Measurements from ENCODE around the gene ODAD4.
A peak's percentile ranks its signal among the peaks of the same experiment; 100 is the strongest.

ODAD4 gene, protein sequence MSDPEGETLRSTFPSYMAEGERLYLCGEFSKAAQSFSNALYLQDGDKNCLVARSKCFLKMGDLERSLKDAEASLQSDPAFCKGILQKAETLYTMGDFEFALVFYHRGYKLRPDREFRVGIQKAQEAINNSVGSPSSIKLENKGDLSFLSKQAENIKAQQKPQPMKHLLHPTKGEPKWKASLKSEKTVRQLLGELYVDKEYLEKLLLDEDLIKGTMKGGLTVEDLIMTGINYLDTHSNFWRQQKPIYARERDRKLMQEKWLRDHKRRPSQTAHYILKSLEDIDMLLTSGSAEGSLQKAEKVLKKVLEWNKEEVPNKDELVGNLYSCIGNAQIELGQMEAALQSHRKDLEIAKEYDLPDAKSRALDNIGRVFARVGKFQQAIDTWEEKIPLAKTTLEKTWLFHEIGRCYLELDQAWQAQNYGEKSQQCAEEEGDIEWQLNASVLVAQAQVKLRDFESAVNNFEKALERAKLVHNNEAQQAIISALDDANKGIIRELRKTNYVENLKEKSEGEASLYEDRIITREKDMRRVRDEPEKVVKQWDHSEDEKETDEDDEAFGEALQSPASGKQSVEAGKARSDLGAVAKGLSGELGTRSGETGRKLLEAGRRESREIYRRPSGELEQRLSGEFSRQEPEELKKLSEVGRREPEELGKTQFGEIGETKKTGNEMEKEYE

GRCh38 chr17:41930009-41930832, at the start of gene ODAD4:
Gene ODAD4 (plus strand): TSS chr17:41930617. CDS start chr17:41930724, 107 bp downstream.
- peak; percentile 91 to 94 for DNase-seq (ENCODE audit: low read depth in 2 of 2)

- no peak for DNase-seq (ENCODE audit: low read depth in 2 of 2)
These were observed 47.7 kb upstream of the ODAD4 start for GRCh38 chr17:41882756-41883155.

DNA sequence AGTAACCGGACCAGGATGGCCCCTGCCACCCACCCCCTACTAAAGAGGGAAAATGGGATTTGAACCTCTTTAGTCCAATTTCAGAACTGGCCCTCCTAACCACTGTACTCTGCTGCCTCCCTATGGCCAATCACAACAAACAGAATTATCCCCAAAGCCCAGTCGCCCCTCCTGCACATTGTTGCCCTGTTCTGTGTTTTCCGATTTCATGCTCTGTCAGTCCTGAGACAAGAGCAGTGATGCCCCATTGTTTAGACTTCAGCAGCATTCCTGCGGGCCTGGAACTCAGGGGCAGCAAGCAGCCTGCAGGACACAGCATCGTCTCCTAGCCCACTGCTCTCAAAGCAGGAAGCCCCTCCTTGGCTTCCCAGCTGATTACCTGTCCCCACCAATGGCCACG, 44.7 kb upstream of the ODAD4 start:
- DNase-seq (ENCODE audit: low read depth in 2 of 2): no peak

- no peak for DNase-seq (ENCODE audit: low read depth in 2 of 2)
These were observed 42.0 kb upstream of the ODAD4 start for GRCh38 chr17:41888332-41888965.

- no peak for DNase-seq (ENCODE audit: low read depth in 2 of 2)
These were observed 39.0 kb upstream of the ODAD4 start for GRCh38 chr17:41891135-41892020.

DNA sequence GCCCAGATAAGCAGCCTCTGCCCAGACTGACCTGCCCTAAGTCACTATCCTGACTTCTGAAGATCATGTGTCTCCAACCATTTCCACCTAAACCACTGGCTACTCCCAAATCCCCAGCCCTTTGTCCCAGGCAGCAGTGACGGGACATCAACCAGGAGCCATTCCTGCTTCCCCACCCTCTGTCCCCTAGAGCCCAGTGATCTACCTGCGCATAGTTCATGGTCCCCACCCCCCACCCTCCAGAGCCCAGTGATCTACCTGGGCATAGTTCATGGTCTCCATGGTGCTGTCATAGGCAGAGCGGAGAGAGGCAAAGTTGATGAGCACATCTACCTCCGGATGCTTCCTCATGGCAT, 38.4 kb upstream of the ODAD4 start:
- no peak for DNase-seq (ENCODE audit: low read depth in 2 of 2)

- no peak for DNase-seq (ENCODE audit: low read depth in 2 of 2)
These were observed 37.0 kb upstream of the ODAD4 start for GRCh38 chr17:41893384-41893783.

DNA sequence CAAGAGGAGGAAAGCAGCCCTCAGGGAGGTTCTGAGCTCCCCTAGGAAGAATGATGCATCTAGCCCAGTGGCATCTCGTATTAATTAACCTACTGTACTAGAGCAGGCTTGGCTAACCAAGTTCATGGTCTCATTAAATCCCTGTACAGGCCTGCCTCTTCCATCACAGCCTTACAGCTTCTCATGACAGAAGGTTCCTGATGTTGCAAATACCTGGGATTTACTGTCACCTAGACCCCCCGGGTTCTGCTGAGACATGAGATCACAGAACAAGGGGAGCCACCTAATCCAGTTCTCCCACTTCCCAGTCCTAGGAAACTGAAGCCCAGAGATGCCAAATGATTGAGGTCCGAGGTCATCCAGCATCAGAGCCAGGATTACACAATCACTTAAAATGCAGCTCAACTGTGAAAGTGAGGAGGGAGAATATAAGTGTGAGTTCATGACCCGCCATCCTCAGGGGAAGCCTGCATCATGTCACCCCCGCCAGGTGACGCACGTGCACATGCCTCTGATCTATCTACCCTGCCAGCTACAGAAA, 35.6 kb upstream of the ODAD4 start:
- DNase-seq (ENCODE audit: low read depth in 2 of 2): no peak

GRCh38 chr17:41895617-41896016, 34.8 kb upstream of the ODAD4 start:
- no peak for DNase-seq (ENCODE audit: low read depth in 2 of 2)

DNA sequence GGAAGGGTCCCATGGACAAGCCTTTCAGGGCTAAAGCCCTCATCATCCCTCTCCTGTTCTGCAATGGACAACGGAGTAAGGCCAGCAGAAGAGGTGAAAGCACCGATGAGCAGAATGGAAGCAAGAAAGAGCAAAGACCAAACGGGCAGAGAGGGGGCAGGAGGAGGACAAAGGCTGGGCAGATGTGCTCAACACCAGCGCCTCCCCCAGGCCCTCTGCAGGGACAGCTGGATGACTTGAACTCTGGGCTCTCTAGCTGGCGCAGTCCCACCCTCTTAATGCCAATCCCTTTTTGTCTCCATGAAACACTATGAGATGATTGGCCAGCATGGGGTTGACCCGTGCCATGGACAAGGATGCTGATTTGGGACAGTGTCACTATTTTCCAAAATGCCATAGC, 33.7 kb upstream of the ODAD4 start:
- no peak for DNase-seq (ENCODE audit: low read depth in 2 of 2)

DNA sequence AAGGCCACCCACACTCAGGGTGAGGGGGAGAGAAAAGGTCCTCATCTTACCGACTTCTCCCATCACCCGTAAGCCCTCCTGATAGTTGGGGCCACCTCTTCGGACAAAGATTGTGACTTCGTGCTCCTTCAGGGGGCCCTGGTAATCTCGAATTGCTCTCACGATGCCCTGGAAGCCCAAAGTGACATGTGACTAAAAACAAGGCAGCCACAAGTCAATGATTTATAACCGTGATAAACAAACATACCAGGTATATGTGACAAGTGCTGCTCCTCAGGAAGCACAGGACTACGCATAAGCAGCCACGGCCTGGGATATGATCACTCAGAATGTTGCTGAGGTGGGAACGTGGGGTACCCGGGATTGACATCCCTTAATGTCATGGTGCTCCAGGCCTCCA, 28.8 kb upstream of the ODAD4 start:
- no peak for DNase-seq (ENCODE audit: low read depth in 2 of 2)

GRCh38 chr17:41904242-41904841, 26.1 kb upstream of the ODAD4 start:
- DNase-seq (ENCODE audit: low read depth in 2 of 2): no peak

GRCh38 chr17:41905172-41905571, 25.2 kb upstream of the ODAD4 start:
- no peak for DNase-seq (ENCODE audit: low read depth in 2 of 2)

GRCh38 chr17:41906465-41907184, 23.8 kb upstream of the ODAD4 start:
- no peak for DNase-seq (ENCODE audit: low read depth in 2 of 2)

DNA sequence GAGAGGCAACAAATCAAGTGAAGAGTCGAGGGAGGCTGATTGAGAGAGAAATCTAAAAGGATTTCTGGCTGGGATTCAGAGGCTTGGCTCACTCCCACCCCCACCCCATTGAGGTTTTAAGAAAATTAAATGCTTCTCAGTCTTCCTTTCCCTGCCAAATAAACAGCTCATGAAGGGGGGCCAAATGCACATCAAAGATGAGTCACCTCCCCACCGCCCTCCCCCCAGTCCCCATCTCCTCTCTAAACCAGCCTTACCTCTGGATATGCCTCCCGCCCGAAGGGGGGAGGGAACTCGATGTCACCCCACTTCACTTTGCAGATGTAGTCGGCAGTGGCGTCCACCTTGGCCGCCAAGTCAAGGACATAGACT, 23.2 kb upstream of the ODAD4 start:
- DNase-seq (ENCODE audit: low read depth in 2 of 2): no peak

DNA sequence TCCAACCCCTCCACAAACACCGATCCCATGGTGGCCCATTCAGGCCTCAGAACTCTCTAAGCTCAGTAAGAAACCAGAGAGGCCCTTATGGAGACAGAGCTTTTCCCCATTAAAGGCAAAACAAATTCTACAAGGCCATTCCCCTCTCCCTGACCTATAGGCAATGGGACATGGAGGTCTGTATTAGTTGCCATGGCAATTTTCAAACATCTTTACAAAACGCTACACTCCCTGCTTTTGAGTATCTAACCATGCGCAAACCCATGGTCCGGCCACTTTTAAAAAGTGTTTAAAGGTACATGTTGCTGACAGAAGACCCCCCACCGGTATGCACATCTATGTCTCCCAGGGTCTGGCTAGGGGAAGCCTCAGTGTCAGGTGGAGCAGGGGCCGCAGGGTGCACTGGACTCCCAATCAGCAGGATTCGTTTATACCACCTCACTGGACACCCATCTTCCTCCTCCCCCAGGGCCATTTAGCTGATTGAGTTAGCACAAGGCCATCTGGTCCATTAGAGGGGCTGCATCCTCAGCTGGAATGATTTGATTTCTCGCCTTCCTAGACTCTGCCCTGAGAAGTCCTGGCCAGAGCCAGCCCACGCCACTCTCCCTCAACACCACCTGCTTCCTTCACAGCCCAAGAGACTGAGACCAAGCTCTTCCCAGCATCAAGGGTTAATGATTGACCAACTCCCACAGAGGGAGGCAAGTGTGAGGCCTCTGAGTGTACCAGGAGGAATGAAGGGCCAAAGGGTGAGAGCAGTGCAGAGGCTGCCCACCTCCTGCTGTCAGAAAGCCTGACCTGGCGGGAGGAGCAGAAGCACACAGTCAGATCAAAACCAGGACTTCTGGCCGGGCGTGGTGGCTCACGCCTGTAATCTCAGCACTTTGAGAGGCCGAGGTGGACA, 22.5 kb upstream of the ODAD4 start:
- no peak for DNase-seq (ENCODE audit: low read depth in 2 of 2)

DNA sequence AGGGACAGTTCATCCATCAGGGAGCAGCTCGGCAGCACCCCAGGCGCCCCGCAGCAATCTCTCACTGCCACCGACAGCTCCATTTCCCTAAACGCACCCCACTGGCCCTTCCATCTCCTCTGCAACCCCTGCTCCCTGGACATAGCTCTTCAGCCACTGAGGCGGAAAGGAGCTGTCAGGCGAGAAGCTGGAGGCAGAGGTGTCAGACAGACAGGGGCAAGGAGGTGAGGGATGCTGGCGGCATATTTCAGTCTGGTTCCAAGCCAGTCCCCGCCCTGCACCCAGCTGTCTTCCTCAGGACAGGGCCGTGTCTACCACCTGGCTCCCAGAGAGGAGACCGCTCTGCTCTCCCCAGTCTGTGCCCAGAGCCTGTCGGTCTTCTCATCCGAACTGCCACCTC, 21.3 kb upstream of the ODAD4 start:
- no peak for DNase-seq (ENCODE audit: low read depth in 2 of 2)

DNA sequence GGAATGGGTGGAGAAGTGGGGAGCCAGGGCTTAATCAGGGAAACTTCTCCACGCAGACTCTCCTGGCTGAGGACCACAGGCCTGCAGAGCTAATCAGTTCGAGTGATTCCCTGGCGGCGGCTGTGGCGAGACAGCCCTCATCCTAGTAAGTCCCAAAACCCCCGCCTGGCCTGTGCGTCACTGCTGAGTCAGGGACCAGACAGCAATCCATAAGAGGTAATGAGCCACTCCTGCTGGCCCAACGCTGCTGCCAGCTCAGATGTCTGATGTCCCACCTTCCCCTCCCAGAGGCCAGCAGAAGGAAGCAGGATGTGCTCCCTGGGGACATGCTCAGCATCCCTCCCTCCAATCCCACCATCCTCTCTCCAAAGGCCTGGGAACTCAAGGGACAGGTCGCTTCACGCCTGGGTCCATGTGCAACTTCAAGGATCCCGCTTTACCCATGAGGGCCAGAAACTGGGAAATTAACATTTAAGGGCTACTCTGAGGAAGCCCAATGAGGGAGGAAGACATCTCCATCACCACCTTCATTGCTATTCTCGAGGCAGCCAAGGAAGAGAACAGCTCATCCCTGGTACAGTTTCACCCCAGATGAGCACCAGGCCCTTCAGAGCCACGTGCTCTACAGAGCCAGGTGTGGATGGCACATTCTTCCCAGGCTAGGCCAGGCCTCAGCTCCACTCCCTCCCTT, 19.6 kb upstream of the ODAD4 start:
- no peak for DNase-seq (ENCODE audit: low read depth in 2 of 2)
